Occipital lobe (tissue), 2 donors: Measurements from ENCODE around the gene KIR2DL4. TPM values are rescaled to one million over a fixed set of nuclear protein-coding genes. Genes with fewer than 3 reads are reported as not detected.
"Not testable (repeated sequence)": the region's sequence is repeated elsewhere in the genome, so short reads cannot be mapped to it uniquely, and the experiment has no call there.

Experiments
- DNase-seq: peaks from one replicate; lab custom pipeline; 2025; lab: John Stamatoyannopoulos, UW
- total RNA-seq: library from RNA; depleted of rRNA; stranded (reverse); fragments of >200 nt; gene quantifications from one replicate; pipeline ENCODE4 v1.2.3, GENCODE V29; 2014

KIR2DL4 gene
- total RNA-seq, 1 donor from 2014 or later: not detected

GRCh38 chr19:54804571-54804970 lies 1.2 kb downstream of the KIR2DL4 start:
- DNase-seq: no peak

- no peak for DNase-seq
Measured at GRCh38 chr19:54805665-54806515, 2.5 kb downstream of the KIR2DL4 start.

- no peak for DNase-seq
Measured at GRCh38 chr19:54806516-54806838, 3.1 kb downstream of the KIR2DL4 start.

GRCh38 chr19:54814571-54814970 lies 11.2 kb downstream of the KIR2DL4 start:
- DNase-seq: not testable (repeated sequence)

GRCh38 chr19:54816251-54816650 lies 12.8 kb downstream of the KIR2DL4 start, which contains the start of gene KIR3DL1:
TSS of gene KIR3DL1 (plus strand) at chr19:54816468.
- DNase-seq: not testable (repeated sequence)

GRCh38 chr19:54817670-54818536 lies 14.5 kb downstream of the KIR2DL4 start:
- DNase-seq: no peak

- DNase-seq: not testable (repeated sequence)
Measured at GRCh38 chr19:54824416-54824815, 21.0 kb downstream of the KIR2DL4 start.

- DNase-seq: not testable (repeated sequence)
Measured at GRCh38 chr19:54825326-54825725, 21.9 kb downstream of the KIR2DL4 start.

GRCh38 chr19:54828064-54828463 lies 24.7 kb downstream of the KIR2DL4 start:
- not testable (repeated sequence) for DNase-seq

GRCh38 chr19:54832496-54832895 lies 29.1 kb downstream of the KIR2DL4 start, which contains the start of gene KIR2DS4:
TSS of gene KIR2DS4 (plus strand) at chr19:54832676.
- not testable (repeated sequence) for DNase-seq

- not testable (repeated sequence) for DNase-seq
Measured at GRCh38 chr19:54835126-54835525, 31.7 kb downstream of the KIR2DL4 start.

- not testable (repeated sequence) for DNase-seq
Measured at GRCh38 chr19:54837522-54837921, 34.1 kb downstream of the KIR2DL4 start.

GRCh38 chr19:54843171-54843570 lies 39.8 kb downstream of the KIR2DL4 start:
- DNase-seq: not testable (repeated sequence)

- DNase-seq: not testable (repeated sequence)
Measured at GRCh38 chr19:54850061-54850640, 46.7 kb downstream of the KIR2DL4 start, which contains the start of gene KIR3DL2. TSS of gene KIR3DL2 (plus strand) at chr19:54850443. CDS start at chr19:54850476, 33 bp downstream.

- DNase-seq: no peak
Measured at GRCh38 chr19:54850930-54851329, 47.5 kb downstream of the KIR2DL4 start.

- DNase-seq: no peak
Measured at GRCh38 chr19:54851353-54851752, 47.9 kb downstream of the KIR2DL4 start.

- DNase-seq: not testable (repeated sequence)
Measured at GRCh38 chr19:54855241-54855640, 51.8 kb downstream of the KIR2DL4 start.

GRCh38 chr19:54858476-54858875 lies 55.1 kb downstream of the KIR2DL4 start:
- not testable (repeated sequence) for DNase-seq

GRCh38 chr19:54859421-54859820 lies 56.0 kb downstream of the KIR2DL4 start:
- DNase-seq: not testable (repeated sequence)

- not testable (repeated sequence) for DNase-seq
Measured at GRCh38 chr19:54863459-54863858, 60.0 kb downstream of the KIR2DL4 start.
